Breast epithelium (tissue), 3 donors: ENCODE results near the gene ALK.

Experiments
- CTCF ChIP-seq, 3 donors: fragments of 450-650 bp; IDR thresholded peaks; one replicate each; pipeline ENCODE4 v1.5.1; 2016 to 2017; ENCODE audit warnings: antibody characterized with exemption in 3 of 3, mild to moderate bottlenecking in 3 of 3, moderate library complexity in 3 of 3
- POLR2AphosphoS5 ChIP-seq, 3 donors: sonication (generic); formaldehyde crosslinking; IDR thresholded peaks; one replicate each; pipeline ENCODE4 v1.6.1; 2017; ENCODE audit warnings: antibody characterized with exemption in 3 of 3

DNA sequence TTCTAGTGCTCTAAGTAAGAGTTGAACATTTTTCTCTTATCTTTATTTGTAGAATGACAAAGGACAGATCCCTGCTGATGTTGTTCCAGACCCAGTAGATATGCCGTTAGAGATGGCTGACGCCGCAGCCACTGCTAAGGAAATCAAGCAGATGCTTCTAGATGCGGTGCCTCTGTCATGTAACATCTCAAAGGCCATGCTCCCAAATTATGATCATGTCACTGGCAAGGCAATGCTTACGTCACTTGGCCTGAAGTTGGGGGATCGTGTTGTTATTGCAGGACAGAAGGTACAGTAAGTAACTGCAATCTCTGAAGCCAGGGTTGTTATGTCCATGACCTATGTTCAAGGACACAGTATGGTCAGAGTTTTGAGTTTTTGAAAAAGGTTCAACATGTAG lies 777.7 kb downstream of the ALK start:
- no peak for TF ChIP-seq CTCF (IDR thresholded peaks at IDR 0.05)
- no peak for TF ChIP-seq POLR2AphosphoS5 (IDR thresholded peaks at IDR 0.05)
